K562 (cell line): ENCODE results near the gene CCND3. TPM values are rescaled to one million over a fixed set of nuclear protein-coding genes. Genes with fewer than 3 reads are reported as not detected.
A peak's percentile ranks its signal among the peaks of the same experiment; 100 is the strongest.

Experiments used
- HMG20A ChIP-seq: fragments of 450-650 bp; formaldehyde crosslinking; conservative IDR thresholded peaks from 2 replicates; pipeline ENCODE4 v1.4.0; 2020; ENCODE audit warnings: mild to moderate bottlenecking, mixed read lengths
- HMGN3 ChIP-seq: IDR thresholded peaks from 2 replicates; pipeline ENCODE4 v1.6.1; 2011; ENCODE audit warnings: borderline replicate concordance, low read depth, mild to moderate bottlenecking, mixed read lengths, low read length; ENCODE audit not compliant: insufficient read length; ENCODE audit errors: extremely low read depth
- ILK ChIP-seq: fragments of 450-650 bp; IDR thresholded peaks from 2 replicates; pipeline ENCODE4 v1.6.1; 2016; ENCODE audit warnings: missing genetic modification characterization, low read depth, mild to moderate bottlenecking, missing compliant biosample characterization, moderate library complexity, borderline replicate concordance
- IRF1 ChIP-seq: sonication (generic); formaldehyde crosslinking; IDR thresholded peaks from 2 replicates; pipeline ENCODE4 v1.8.0; 2022; ENCODE audit warnings: missing genetic modification reagents, mild to moderate bottlenecking, borderline replicate concordance
- MBD2 ChIP-seq: sonication (generic); IDR thresholded peaks from 2 replicates; pipeline ENCODE4 v1.6.1; 2016; ENCODE audit warnings: low read depth, borderline replicate concordance
- MLLT1 ChIP-seq, 2 experiments: fragments of 450-650 bp; IDR thresholded peaks; 2 replicates each; pipeline ENCODE4 v1.6.1; 2016
- NR3C1 ChIP-seq: sonication (generic); formaldehyde crosslinking; IDR thresholded peaks from 2 replicates; pipeline ENCODE4 v1.8.1; 2022; ENCODE audit warnings: missing genetic modification reagents
- NRF1 ChIP-seq, 2 experiments: fragments of 450-650 bp; IDR thresholded peaks in 1 of 2; conservative IDR thresholded peaks in 1 of 2; 2 replicates each; pipeline ENCODE4 v1.6.1; 2014; ENCODE audit warnings: mild to moderate bottlenecking in 2 of 2
- RBM22 ChIP-seq: fragments of 200-400 bp; formaldehyde crosslinking; IDR thresholded peaks from 2 replicates; pipeline ENCODE4 v1.6.1; 2018; ENCODE audit warnings: low read length, low read depth; ENCODE audit not compliant: poor library complexity, severe bottlenecking
- RREB1 ChIP-seq: fragments of 250-450 bp; sonication (Bioruptor Pico); IDR thresholded peaks from 2 replicates; pipeline ENCODE4 v1.4.0; 2020
- VEZF1 ChIP-seq: fragments of 200-800 bp; sonication (Bioruptor generic); IDR thresholded peaks from 2 replicates; pipeline ENCODE4 v1.6.1; 2017; ENCODE audit warnings: missing genetic modification characterization, missing compliant biosample characterization
- ZBTB7A ChIP-seq: IDR thresholded peaks from 2 replicates; pipeline ENCODE4 v1.6.1; 2011; ENCODE audit warnings: low read depth, mild to moderate bottlenecking, low read length, moderate library complexity, borderline replicate concordance; ENCODE audit not compliant: control insufficient read depth
- ZNF140 ChIP-seq: fragments of 250-450 bp; sonication (Bioruptor Pico); IDR thresholded peaks from 2 replicates; pipeline ENCODE4 v1.8.0; 2021; ENCODE audit warnings: moderate library complexity, mild to moderate bottlenecking, inconsistent platforms
- ZNF146 ChIP-seq: IDR thresholded peaks from one replicate; pipeline ENCODE4 v1.6.1; 2018; ENCODE audit warnings: missing compliant biosample characterization; ENCODE audit not compliant: unreplicated experiment
- ZNF77 ChIP-seq: fragments of 250-450 bp; sonication (Bioruptor Pico); IDR thresholded peaks from 2 replicates; pipeline ENCODE4 v1.5.0; 2020
- polyA plus RNA-seq, 8 experiments: library from polyadenylated mRNA; depleted of rRNA in 4 of 8; stranded (reverse) in 5 of 8; unstranded in 3 of 8; fragments of >200 nt; fragmentation: Nextera tagmentation in 2 of 8; fragmentation: Illumina TruSeq in 1 of 8; extraction: Ambion mirVana in 2 of 8; extraction: Trizol in 1 of 8; gene quantifications; 2 replicates each; pipeline versions ENCODE4 v1.2.1 to v1.2.3, GENCODE V29; 2011 to 2014; ENCODE audit warnings: inconsistent platforms in 1 of 8, missing spikeins in 1 of 8
- total RNA-seq, 7 experiments: library from RNA; depleted of rRNA in 6 of 7; stranded (reverse); fragments of >200 nt in 6 of 7; fragmentation: Illumina TruSeq in 2 of 7; extraction: Trizol in 2 of 7; gene quantifications; 2 replicates each; pipeline versions ENCODE4 v1.2.1 to v1.2.3, GENCODE V29; 2011 to 2021; ENCODE audit warnings: low replicate concordance in 1 of 7

CCND3 gene
- total and polyA plus RNA-seq, 9 of the 15 experiments (the other 6 are each of a cell fraction or from before 2014, with no cell fraction given) = 21.5 to 204 (median 97.4) TPM

- TF ChIP-seq VEZF1 = peak; percentile 95
- no peak for TF ChIP-seq IRF1 (CRISPR knock-in tag)
- TF ChIP-seq RREB1 (CRISPR knock-in tag) = no peak
- no peak for TF ChIP-seq ZNF146 (CRISPR knock-in tag)
- peak in 1 of 2 experiments; percentile 94; a peak in 2 of 4 replicates for TF ChIP-seq MLLT1 (IDR thresholded peaks at IDR 0.05)
- no peak for TF ChIP-seq ZNF77 (CRISPR knock-in tag)
- TF ChIP-seq MBD2 = peak; percentile 54
- peak; percentile 72 for TF ChIP-seq HMGN3
- 0 out of 2 replicates have a peak, but pooled peaks have one; percentile 8 for TF ChIP-seq HMG20A (CRISPR knock-in tag)
- TF ChIP-seq ILK (tag) = no peak
- TF ChIP-seq NRF1 (conservative IDR thresholded peaks at IDR 0.05 in 1 of 2, IDR thresholded peaks at IDR 0.05 in 1 of 2) = peak; percentile 41 to 43
- TF ChIP-seq NR3C1 = no peak
- peak; percentile 82; the same call in 1 of the 2 replicates for TF ChIP-seq ZBTB7A
- TF ChIP-seq RBM22 = no peak
- no peak for TF ChIP-seq ZNF140
These were observed 2.3 kb downstream of the CCND3 start (continued) for GRCh38 chr6:41939176-41939847.
